SK-N-SH treated with all-trans-retinoic acid at 6 μM for 48 hours (cell line): Measurements from ENCODE around the gene NPAS3.

Experiments
- ARNTL ChIP-seq: fragments of 450-650 bp; formaldehyde crosslinking; IDR thresholded peaks from 2 replicates; pipeline ENCODE4 v1.5.0; 2020; ENCODE audit warnings: low read depth, mild to moderate bottlenecking, moderate library complexity, borderline replicate concordance
- ESRRG ChIP-seq: fragments of 250-450 bp; sonication (Bioruptor Pico); IDR thresholded peaks from 2 replicates; pipeline ENCODE4 v1.6.1; 2021; ENCODE audit warnings: mild to moderate bottlenecking
- GLIS3 ChIP-seq: fragments of 250-450 bp; sonication (Bioruptor Pico); IDR thresholded peaks from 2 replicates; pipeline ENCODE4 v1.5.0; 2020; ENCODE audit warnings: mild to moderate bottlenecking, moderate library complexity
- OSR1 ChIP-seq: fragments of 250-450 bp; sonication (Bioruptor Pico); IDR thresholded peaks from 2 replicates; pipeline ENCODE4 v1.8.0; 2022; ENCODE audit warnings: moderate library complexity, mild to moderate bottlenecking, inconsistent platforms
- RARB ChIP-seq: fragments of 250-450 bp; sonication (Bioruptor Pico); IDR thresholded peaks from 2 replicates; pipeline ENCODE4 v1.8.0; 2021; ENCODE audit warnings: mild to moderate bottlenecking, moderate library complexity
- TCF4 ChIP-seq: fragments of 250-450 bp; sonication (Bioruptor Pico); IDR thresholded peaks from 2 replicates; pipeline ENCODE4 v1.8.0; 2021; ENCODE audit warnings: mild to moderate bottlenecking, moderate library complexity, borderline replicate concordance
- ZC3H10 ChIP-seq: fragments of 250-450 bp; sonication (Bioruptor Pico); IDR thresholded peaks from 2 replicates; pipeline ENCODE4 v1.5.1; 2021; ENCODE audit warnings: mild to moderate bottlenecking, moderate library complexity
- ZFP30 ChIP-seq: fragments of 450-650 bp; formaldehyde crosslinking; IDR thresholded peaks from 2 replicates; pipeline ENCODE4 v1.5.0; 2022; ENCODE audit warnings: mild to moderate bottlenecking, moderate library complexity
- TF ChIP-seq, protein P1 (sequence below): fragments of 250-450 bp; sonication (Bioruptor Pico); IDR thresholded peaks from 2 replicates; pipeline ENCODE4 v1.5.1; 2020; ENCODE audit warnings: low read depth, mild to moderate bottlenecking, moderate library complexity
- TF ChIP-seq, protein P2 (sequence below): fragments of 250-450 bp; sonication (Bioruptor Pico); IDR thresholded peaks from 2 replicates; pipeline ENCODE4 v1.5.0; 2020; ENCODE audit warnings: mild to moderate bottlenecking, moderate library complexity
- TF ChIP-seq, protein P3 (sequence below): fragments of 250-450 bp; sonication (Bioruptor Pico); IDR thresholded peaks from 2 replicates; pipeline ENCODE4 v1.8.0; 2020; ENCODE audit warnings: mild to moderate bottlenecking, moderate library complexity, borderline replicate concordance
- TF ChIP-seq, protein P4 (sequence below): fragments of 250-450 bp; sonication (Bioruptor Pico); IDR thresholded peaks from 2 replicates; pipeline ENCODE4 v1.5.1; 2021; ENCODE audit warnings: mild to moderate bottlenecking, moderate library complexity

DNA sequence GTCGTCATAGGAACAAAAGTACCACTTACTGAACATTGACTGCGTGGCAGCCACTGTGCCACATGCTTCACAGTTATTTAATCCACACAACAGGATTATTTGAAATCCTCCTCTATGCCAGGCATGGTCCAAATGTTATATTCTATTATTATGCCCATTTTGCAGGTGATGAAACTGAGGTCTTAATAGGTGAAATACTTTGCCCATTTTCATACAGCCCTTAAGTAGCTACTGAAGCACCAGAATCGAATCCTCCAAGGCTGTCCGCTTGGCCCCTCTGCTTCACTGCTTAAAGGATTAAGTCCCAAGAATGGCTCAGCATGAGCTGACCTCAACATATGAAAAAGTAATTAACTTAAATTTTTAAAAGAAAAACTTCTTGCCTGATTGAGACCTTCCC, 799.4 kb downstream of the NPAS3 start:
- TF ChIP-seq GLIS3 (no peak), ZFP30 (CRISPR knock-in tag) (no peak), ARNTL (CRISPR knock-in tag) (no peak), RARB (CRISPR knock-in tag) (no peak), OSR1 (CRISPR knock-in tag) (no peak), ESRRG (CRISPR knock-in tag) (no peak), ZC3H10 (no peak), TCF4 (CRISPR knock-in tag) (no peak)
- TF ChIP-seq, protein P1, sequence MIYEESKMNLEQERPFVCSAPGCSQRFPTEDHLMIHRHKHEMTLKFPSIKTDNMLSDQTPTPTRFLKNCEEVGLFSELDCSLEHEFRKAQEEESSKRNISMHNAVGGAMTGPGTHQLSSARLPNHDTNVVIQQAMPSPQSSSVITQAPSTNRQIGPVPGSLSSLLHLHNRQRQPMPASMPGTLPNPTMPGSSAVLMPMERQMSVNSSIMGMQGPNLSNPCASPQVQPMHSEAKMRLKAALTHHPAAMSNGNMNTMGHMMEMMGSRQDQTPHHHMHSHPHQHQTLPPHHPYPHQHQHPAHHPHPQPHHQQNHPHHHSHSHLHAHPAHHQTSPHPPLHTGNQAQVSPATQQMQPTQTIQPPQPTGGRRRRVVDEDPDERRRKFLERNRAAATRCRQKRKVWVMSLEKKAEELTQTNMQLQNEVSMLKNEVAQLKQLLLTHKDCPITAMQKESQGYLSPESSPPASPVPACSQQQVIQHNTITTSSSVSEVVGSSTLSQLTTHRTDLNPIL (CRISPR knock-in tag) = no peak
- TF ChIP-seq, protein P2, sequence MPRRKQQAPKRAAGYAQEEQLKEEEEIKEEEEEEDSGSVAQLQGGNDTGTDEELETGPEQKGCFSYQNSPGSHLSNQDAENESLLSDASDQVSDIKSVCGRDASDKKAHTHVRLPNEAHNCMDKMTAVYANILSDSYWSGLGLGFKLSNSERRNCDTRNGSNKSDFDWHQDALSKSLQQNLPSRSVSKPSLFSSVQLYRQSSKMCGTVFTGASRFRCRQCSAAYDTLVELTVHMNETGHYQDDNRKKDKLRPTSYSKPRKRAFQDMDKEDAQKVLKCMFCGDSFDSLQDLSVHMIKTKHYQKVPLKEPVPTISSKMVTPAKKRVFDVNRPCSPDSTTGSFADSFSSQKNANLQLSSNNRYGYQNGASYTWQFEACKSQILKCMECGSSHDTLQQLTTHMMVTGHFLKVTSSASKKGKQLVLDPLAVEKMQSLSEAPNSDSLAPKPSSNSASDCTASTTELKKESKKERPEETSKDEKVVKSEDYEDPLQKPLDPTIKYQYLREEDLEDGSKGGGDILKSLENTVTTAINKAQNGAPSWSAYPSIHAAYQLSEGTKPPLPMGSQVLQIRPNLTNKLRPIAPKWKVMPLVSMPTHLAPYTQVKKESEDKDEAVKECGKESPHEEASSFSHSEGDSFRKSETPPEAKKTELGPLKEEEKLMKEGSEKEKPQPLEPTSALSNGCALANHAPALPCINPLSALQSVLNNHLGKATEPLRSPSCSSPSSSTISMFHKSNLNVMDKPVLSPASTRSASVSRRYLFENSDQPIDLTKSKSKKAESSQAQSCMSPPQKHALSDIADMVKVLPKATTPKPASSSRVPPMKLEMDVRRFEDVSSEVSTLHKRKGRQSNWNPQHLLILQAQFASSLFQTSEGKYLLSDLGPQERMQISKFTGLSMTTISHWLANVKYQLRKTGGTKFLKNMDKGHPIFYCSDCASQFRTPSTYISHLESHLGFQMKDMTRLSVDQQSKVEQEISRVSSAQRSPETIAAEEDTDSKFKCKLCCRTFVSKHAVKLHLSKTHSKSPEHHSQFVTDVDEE (CRISPR knock-in tag) = no peak
- TF ChIP-seq, protein P3, sequence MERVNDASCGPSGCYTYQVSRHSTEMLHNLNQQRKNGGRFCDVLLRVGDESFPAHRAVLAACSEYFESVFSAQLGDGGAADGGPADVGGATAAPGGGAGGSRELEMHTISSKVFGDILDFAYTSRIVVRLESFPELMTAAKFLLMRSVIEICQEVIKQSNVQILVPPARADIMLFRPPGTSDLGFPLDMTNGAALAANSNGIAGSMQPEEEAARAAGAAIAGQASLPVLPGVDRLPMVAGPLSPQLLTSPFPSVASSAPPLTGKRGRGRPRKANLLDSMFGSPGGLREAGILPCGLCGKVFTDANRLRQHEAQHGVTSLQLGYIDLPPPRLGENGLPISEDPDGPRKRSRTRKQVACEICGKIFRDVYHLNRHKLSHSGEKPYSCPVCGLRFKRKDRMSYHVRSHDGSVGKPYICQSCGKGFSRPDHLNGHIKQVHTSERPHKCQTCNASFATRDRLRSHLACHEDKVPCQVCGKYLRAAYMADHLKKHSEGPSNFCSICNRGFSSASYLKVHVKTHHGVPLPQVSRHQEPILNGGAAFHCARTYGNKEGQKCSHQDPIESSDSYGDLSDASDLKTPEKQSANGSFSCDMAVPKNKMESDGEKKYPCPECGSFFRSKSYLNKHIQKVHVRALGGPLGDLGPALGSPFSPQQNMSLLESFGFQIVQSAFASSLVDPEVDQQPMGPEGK (CRISPR knock-in tag) = no peak
- TF ChIP-seq, protein P4, sequence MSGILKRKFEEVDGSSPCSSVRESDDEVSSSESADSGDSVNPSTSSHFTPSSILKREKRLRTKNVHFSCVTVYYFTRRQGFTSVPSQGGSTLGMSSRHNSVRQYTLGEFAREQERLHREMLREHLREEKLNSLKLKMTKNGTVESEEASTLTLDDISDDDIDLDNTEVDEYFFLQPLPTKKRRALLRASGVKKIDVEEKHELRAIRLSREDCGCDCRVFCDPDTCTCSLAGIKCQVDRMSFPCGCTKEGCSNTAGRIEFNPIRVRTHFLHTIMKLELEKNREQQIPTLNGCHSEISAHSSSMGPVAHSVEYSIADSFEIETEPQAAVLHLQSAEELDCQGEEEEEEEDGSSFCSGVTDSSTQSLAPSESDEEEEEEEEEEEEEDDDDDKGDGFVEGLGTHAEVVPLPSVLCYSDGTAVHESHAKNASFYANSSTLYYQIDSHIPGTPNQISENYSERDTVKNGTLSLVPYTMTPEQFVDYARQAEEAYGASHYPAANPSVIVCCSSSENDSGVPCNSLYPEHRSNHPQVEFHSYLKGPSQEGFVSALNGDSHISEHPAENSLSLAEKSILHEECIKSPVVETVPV (CRISPR knock-in tag) = no peak
